Keratinocyte (primary cell): ENCODE data around the gene CCL17.

Experiments used
- EZH2 ChIP-seq: IDR thresholded peaks from one replicate; pipeline ENCODE4 v1.6.1; 2012; ENCODE audit warnings: inconsistent platforms, mild to moderate bottlenecking, low read length, moderate library complexity
- TF ChIP-seq, protein P1 (sequence below), 3 experiments: IDR thresholded peaks in 1 of 3; conservative IDR thresholded peaks in 1 of 3; optimal IDR thresholded peaks in 1 of 3; 2 replicates in 2 of 3; 3 replicates in 1 of 3; pipeline versions ENCODE3 to v1.5.1; 2011; ENCODE audit warnings: low read length in 3 of 3, mild to moderate bottlenecking in 3 of 3, moderate library complexity in 2 of 3, control low read depth in 1 of 3, inconsistent platforms in 1 of 3; ENCODE audit not compliant: insufficient read depth in 2 of 3; ENCODE audit errors: extremely low read depth in 1 of 3

DNA sequence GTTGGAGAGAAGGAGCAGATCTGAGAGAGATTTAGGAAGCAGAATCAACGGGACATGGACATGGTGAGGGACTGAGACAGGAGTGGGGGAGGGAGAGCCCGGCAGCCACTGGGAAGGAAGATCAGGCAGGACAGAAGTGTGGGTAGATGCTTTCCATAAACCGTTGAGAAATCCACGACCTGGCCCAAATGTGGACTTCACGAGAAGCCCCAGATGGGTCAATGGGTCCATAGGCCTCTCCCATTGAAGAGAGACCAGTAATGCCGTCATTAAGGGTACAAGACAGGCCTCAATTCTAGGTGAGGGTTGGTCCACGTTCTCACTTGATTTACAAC is 46.5 kb upstream of the CCL17 start:
- TF ChIP-seq, protein P1, sequence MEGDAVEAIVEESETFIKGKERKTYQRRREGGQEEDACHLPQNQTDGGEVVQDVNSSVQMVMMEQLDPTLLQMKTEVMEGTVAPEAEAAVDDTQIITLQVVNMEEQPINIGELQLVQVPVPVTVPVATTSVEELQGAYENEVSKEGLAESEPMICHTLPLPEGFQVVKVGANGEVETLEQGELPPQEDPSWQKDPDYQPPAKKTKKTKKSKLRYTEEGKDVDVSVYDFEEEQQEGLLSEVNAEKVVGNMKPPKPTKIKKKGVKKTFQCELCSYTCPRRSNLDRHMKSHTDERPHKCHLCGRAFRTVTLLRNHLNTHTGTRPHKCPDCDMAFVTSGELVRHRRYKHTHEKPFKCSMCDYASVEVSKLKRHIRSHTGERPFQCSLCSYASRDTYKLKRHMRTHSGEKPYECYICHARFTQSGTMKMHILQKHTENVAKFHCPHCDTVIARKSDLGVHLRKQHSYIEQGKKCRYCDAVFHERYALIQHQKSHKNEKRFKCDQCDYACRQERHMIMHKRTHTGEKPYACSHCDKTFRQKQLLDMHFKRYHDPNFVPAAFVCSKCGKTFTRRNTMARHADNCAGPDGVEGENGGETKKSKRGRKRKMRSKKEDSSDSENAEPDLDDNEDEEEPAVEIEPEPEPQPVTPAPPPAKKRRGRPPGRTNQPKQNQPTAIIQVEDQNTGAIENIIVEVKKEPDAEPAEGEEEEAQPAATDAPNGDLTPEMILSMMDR (optimal IDR thresholded peaks at IDR 0.05 in 1 of 3, IDR thresholded peaks at IDR 0.05 in 1 of 3, conservative IDR thresholded peaks at IDR 0.05 in 1 of 3; ENCODE audit: extremely low read depth in 1 of 3, insufficient read depth in 2 of 3, low read length in 3 of 3), result no peak
- no peak for TF ChIP-seq EZH2
